PC-9 (cell line): ENCODE data around the gene TRAPPC8. TPM values are rescaled to one million over a fixed set of nuclear protein-coding genes. Genes with fewer than 3 reads are reported as not detected.

Experiments used
- BruUV-seq: library from RNA; stranded (reverse); fragments of 400-500 nt; replicated peaks from 2 replicates; lab custom pipeline; 2021; lab: Mats Ljungman, UMichigan
- CTCF ChIA-PET: fragments of 300-600 bp; sonication (Branson Sonifier 250); formaldehyde crosslinking; loops from one replicate; lab custom pipeline; 2022; ENCODE audit warnings: antibody characterized with exemption; lab: Charles Lee
- POLR2A ChIA-PET: fragments of 300-600 bp; sonication (Branson Sonifier 250); formaldehyde crosslinking; loops from one replicate; lab custom pipeline; 2022; ENCODE audit warnings: antibody characterized with exemption; ENCODE audit not compliant: unreplicated experiment; lab: Charles Lee
- DNase-seq, 2 experiments: peaks; one replicate each; pipeline versions ENCODE4 v3.0.0 to v3.0.0-alpha.2; 2015 to 2022; ENCODE audit warnings: mixed read lengths in 1 of 2
- H2AFZ ChIP-seq: fragments of 200-600 bp; sonication (generic); 2 replicates; pipeline ENCODE4 v1.8.1; 2017; ENCODE audit warnings: antibody characterized with exemption
- H3F3A ChIP-seq: fragments of 200-600 bp; sonication (generic); 2 replicates; pipeline ENCODE4 v1.8.1; 2017; ENCODE audit warnings: antibody characterized with exemption, mild to moderate bottlenecking, low read depth; ENCODE audit not compliant: insufficient read depth
- H3K27ac ChIP-seq: fragments of 200-600 bp; sonication (generic); 2 replicates; pipeline ENCODE4 v1.6.1; 2016; ENCODE audit warnings: mixed run types
- H3K27me3 ChIP-seq: fragments of 200-600 bp; sonication (generic); 2 replicates; pipeline ENCODE4 v1.6.1; 2016; ENCODE audit warnings: low read depth, mixed run types; ENCODE audit not compliant: insufficient read depth
- H3K36me3 ChIP-seq: fragments of 200-600 bp; sonication (generic); 2 replicates; pipeline ENCODE4 v1.6.1; 2016; ENCODE audit warnings: low read depth, mixed run types
- H3K4me1 ChIP-seq: fragments of 200-600 bp; sonication (generic); replicated peaks from 2 replicates; pipeline ENCODE4 v1.6.1; 2016; ENCODE audit warnings: mixed run types; ENCODE audit not compliant: insufficient read depth
- H3K4me2 ChIP-seq: fragments of 200-600 bp; sonication (generic); 2 replicates; pipeline ENCODE4 v1.6.1; 2017; ENCODE audit warnings: mixed run types
- H3K4me3 ChIP-seq: fragments of 200-600 bp; sonication (generic); 2 replicates; pipeline ENCODE4 v1.6.1; 2016; ENCODE audit warnings: mixed run types
- H3K79me2 ChIP-seq: fragments of 200-600 bp; sonication (generic); 2 replicates; pipeline ENCODE4 v1.6.1; 2017; ENCODE audit warnings: low read depth, mixed run types
- H3K9me2 ChIP-seq: fragments of 200-600 bp; sonication (generic); 2 replicates; pipeline ENCODE4 v1.8.1; 2017; ENCODE audit warnings: mild to moderate bottlenecking; ENCODE audit not compliant: insufficient read depth
- H3K9me3 ChIP-seq: fragments of 200-600 bp; sonication (generic); 2 replicates; pipeline ENCODE4 v1.8.1; 2016; ENCODE audit warnings: low read depth; ENCODE audit not compliant: insufficient read depth
- H4K20me1 ChIP-seq: fragments of 200-600 bp; sonication (generic); 2 replicates; pipeline ENCODE4 v1.8.1; 2017; ENCODE audit not compliant: insufficient read depth
- EZH2 ChIP-seq: fragments of 200-600 bp; sonication (generic); IDR thresholded peaks from 2 replicates; pipeline ENCODE4 v1.8.0; 2017; ENCODE audit warnings: antibody characterized with exemption, low read depth
- intact Hi-C: fragments of 100-400 bp; cut with micrococcal nuclease; formaldehyde crosslinking; loops from one replicate; pipeline ENCODE4 v1.10.0; 2022; ENCODE audit not compliant: unreplicated experiment
- total RNA-seq: library from RNA; stranded (reverse); gene quantifications from 2 replicates; pipeline ENCODE4 v1.2.3, GENCODE V29; 2021
- TF ChIP-seq, protein P1 (sequence below): fragments of 200-600 bp; sonication (generic); conservative IDR thresholded peaks from 2 replicates; pipeline ENCODE4 v1.6.1; 2017; ENCODE audit warnings: mixed run types, antibody characterized with exemption, mild to moderate bottlenecking, moderate library complexity

Gene TRAPPC8
- total RNA-seq, 1 experiment from 2014 or later: 20.9 TPM

DNA sequence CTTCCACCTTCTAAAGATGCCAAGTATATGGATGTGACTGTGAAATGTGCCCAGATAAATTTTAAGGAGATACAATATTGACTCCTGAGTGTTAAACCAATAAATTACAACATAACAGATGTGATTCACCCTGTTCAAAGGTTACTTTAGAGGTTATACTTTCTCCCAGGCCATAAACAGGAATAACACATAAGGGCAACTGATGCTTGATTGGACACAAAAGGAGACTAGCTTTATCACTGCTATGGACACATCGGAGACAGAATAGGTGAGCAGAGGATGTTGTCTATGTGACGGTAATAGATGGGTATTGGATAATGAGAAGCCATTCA lies 150.4 kb downstream of the TRAPPC8 start:
- Histone ChIP-seq H3F3A (no peaks in the 10 kb centered on the region), H3K4me3 (no peak overlapping the region), H3K27ac (no peak overlapping the region), H4K20me1 (no peaks in the 10 kb centered on the region), H2AFZ (no peak overlapping the region), H3K36me3 (no peaks in the 10 kb centered on the region), H3K4me1 (no peaks in the 10 kb centered on the region), H3K27me3 (no peaks in the 10 kb centered on the region), H3K4me2 (no peak overlapping the region), H3K9me2 (no peaks in the 10 kb centered on the region), H3K9me3 (no peaks in the 10 kb centered on the region), H3K79me2 (no peaks in the 10 kb centered on the region)
- no TSS peak for BruUV-seq
- intact Hi-C loops: no loop called here
- TF ChIP-seq EZH2: no peak
- TF ChIP-seq, protein P1, sequence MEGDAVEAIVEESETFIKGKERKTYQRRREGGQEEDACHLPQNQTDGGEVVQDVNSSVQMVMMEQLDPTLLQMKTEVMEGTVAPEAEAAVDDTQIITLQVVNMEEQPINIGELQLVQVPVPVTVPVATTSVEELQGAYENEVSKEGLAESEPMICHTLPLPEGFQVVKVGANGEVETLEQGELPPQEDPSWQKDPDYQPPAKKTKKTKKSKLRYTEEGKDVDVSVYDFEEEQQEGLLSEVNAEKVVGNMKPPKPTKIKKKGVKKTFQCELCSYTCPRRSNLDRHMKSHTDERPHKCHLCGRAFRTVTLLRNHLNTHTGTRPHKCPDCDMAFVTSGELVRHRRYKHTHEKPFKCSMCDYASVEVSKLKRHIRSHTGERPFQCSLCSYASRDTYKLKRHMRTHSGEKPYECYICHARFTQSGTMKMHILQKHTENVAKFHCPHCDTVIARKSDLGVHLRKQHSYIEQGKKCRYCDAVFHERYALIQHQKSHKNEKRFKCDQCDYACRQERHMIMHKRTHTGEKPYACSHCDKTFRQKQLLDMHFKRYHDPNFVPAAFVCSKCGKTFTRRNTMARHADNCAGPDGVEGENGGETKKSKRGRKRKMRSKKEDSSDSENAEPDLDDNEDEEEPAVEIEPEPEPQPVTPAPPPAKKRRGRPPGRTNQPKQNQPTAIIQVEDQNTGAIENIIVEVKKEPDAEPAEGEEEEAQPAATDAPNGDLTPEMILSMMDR: no peak
- DNase-seq: no peak
- CTCF ChIA-PET: no interaction called here
- POLR2A ChIA-PET: no interaction called here

DNA sequence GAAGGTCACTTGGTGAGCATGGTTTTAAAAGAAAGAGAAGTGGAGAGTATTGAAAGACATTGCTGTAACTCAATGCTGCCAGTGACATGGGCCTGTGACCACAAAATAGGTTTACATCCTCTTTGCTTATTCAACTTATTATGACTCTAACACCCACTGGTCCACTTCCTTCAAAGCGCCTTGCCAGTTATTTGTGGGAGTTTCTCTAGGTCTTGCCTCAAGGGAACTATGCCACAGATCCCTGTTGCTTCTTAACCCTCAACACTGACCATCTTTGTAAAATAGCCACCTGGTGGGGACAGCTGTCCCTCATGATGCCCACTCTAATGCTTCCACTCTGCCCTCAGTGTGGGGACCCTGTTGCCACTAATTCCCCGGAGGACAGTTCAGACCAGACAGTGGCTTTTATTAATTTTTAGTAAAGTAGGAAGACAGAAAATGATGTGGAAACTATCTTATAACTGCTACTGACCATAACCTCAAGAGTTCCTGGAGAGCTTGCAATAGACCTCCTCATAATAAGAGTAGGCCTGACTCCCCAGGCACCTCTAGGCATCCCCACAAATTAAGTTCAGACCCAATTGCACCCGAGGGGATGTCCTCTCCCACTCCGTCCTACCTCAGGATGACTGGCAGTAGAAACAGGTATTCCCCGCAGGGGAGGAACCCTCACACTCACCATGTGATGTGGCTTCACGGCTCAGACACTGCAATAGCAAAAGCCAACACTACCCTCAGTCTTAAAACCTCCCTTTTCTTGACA lies 150.9 kb downstream of the TRAPPC8 start:
- no peak overlapping the region for H3K4me3 ChIP-seq
- no peak overlapping the region for H3K27ac ChIP-seq
- H3K4me2 ChIP-seq: no peak overlapping the region
- no peaks in the 10 kb centered on the region for H3K79me2 ChIP-seq
- no peaks in the 10 kb centered on the region for H4K20me1 ChIP-seq
- ChIA-PET CTCF (no interaction called here), POLR2A (no interaction called here)
- no peaks in the 10 kb centered on the region for H3K9me2 ChIP-seq
- no peaks in the 10 kb centered on the region for H3K27me3 ChIP-seq
- H3K4me1 ChIP-seq: no peaks in the 10 kb centered on the region
- intact Hi-C loops: no loop called here
- no peak for DNase-seq
- TF ChIP-seq EZH2: no peak
- TF ChIP-seq, protein P1: no peak
- no peaks in the 10 kb centered on the region for H3K9me3 ChIP-seq
- no TSS peak for BruUV-seq
- H3K36me3 ChIP-seq: no peaks in the 10 kb centered on the region
- no peaks in the 10 kb centered on the region for H3F3A ChIP-seq
- no peak overlapping the region for H2AFZ ChIP-seq

DNA sequence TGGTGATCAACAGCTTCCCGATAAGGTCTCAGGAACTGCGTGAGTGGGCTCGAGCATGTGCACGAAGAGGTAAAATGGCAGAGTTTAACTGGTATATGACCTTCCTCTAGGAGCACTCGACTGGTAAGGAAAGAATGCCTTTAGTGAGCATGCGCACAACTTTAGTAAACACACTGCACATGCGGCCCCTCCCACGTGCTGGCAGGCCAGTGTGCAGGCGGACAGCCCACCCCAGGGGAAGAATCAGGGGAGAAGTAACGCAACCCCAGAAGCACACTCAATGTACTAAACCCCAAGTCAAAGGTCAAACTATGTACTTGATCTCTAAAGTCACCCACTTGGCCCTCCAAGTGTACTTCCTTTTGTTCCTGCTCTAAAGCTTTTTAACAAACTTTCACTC lies 153.5 kb downstream of the TRAPPC8 start:
- Histone ChIP-seq H3K4me1 (no peaks in the 10 kb centered on the region), H3K36me3 (no peaks in the 10 kb centered on the region), H3K4me3 (no peak overlapping the region), H3F3A (no peaks in the 10 kb centered on the region), H2AFZ (no peak overlapping the region), H3K27ac (no peak overlapping the region), H3K9me3 (no peaks in the 10 kb centered on the region; the same call in 1 of the 2 replicates), H3K9me2 (no peaks in the 10 kb centered on the region), H4K20me1 (no peaks in the 10 kb centered on the region), H3K4me2 (no peak overlapping the region), H3K79me2 (no peaks in the 10 kb centered on the region), H3K27me3 (no peaks in the 10 kb centered on the region)
- POLR2A ChIA-PET: no interaction called here
- DNase-seq: no peak
- intact Hi-C loops: no loop called here
- TF ChIP-seq EZH2: no peak
- TF ChIP-seq, protein P1: no peak
- CTCF ChIA-PET: no interaction called here
- BruUV-seq: no TSS peak
